ENCODE data around the gene PPP1R9A.
A peak's percentile ranks its signal among the peaks of the same experiment; 100 is the strongest.

The PPP1R9A gene

GRCh38 chr7:94877731-94878670 is 29.4 kb upstream of the PPP1R9A start:
- H3K4me3 ChIP-seq (ENCODE audit: low read depth, low read length): no peak overlapping the region
- H3K36me3 ChIP-seq (replicated peaks): no peaks in the 10 kb centered on the region
- DNase-seq: no peak
- H3K27ac ChIP-seq: no peak overlapping the region
- in situ Hi-C loops (cut with HindIII; ENCODE audit: low pct_ligation_motif_present, low sequenced_read_pairs): no loop called here
- no peaks in the 10 kb centered on the region for H3K27me3 ChIP-seq (replicated peaks)
- TF ChIP-seq CTCF (IDR thresholded peaks at IDR 0.05; ENCODE audit: low read depth, low read length, missing control alignments): no peak

GRCh38 chr7:94882891-94883290 is 24.5 kb upstream of the PPP1R9A start:
- no peak for TF ChIP-seq CTCF (IDR thresholded peaks at IDR 0.05; ENCODE audit: low read depth, low read length, missing control alignments)
- H3K27me3 ChIP-seq (replicated peaks): no peaks in the 10 kb centered on the region
- H3K36me3 ChIP-seq (replicated peaks): no peaks in the 10 kb centered on the region
- H3K27ac ChIP-seq: no peak overlapping the region
- no peak for DNase-seq
- in situ Hi-C loops (cut with HindIII; ENCODE audit: low pct_ligation_motif_present, low sequenced_read_pairs): no loop called here
- H3K4me3 ChIP-seq (ENCODE audit: low read depth, low read length): no peak overlapping the region

GRCh38 chr7:94883616-94884015 is 23.8 kb upstream of the PPP1R9A start:
- H3K27ac ChIP-seq: no peak overlapping the region
- H3K27me3 ChIP-seq (replicated peaks): no peaks in the 10 kb centered on the region
- no peaks in the 10 kb centered on the region for H3K36me3 ChIP-seq (replicated peaks)
- no peak for DNase-seq
- in situ Hi-C loops (cut with HindIII; ENCODE audit: low pct_ligation_motif_present, low sequenced_read_pairs): no loop called here
- H3K4me3 ChIP-seq (ENCODE audit: low read depth, low read length): no peak overlapping the region
- no peak for TF ChIP-seq CTCF (IDR thresholded peaks at IDR 0.05; ENCODE audit: low read depth, low read length, missing control alignments)

- DNase-seq: no peak
- Histone ChIP-seq H3K27ac (no peak overlapping the region), H3K4me3 (ENCODE audit: low read depth, low read length) (no peak overlapping the region), H3K36me3 (replicated peaks) (no peaks in the 10 kb centered on the region), H3K27me3 (replicated peaks) (no peaks in the 10 kb centered on the region)
- in situ Hi-C loops (cut with HindIII; ENCODE audit: low pct_ligation_motif_present, low sequenced_read_pairs): no loop called here
- TF ChIP-seq CTCF (IDR thresholded peaks at IDR 0.05; ENCODE audit: low read depth, low read length, missing control alignments): peak; percentile 55
These were observed 18.8 kb upstream of the PPP1R9A start for GRCh38 chr7:94888551-94888950.

GRCh38 chr7:94888995-94889523 is 18.3 kb upstream of the PPP1R9A start:
- H3K27me3 ChIP-seq (replicated peaks): no peaks in the 10 kb centered on the region
- no peak overlapping the region for H3K4me3 ChIP-seq (ENCODE audit: low read depth, low read length)
- no peaks in the 10 kb centered on the region for H3K36me3 ChIP-seq (replicated peaks)
- no peak overlapping the region for H3K27ac ChIP-seq
- DNase-seq: no peak
- TF ChIP-seq CTCF (IDR thresholded peaks at IDR 0.05; ENCODE audit: low read depth, low read length, missing control alignments): no peak
- in situ Hi-C loops (cut with HindIII; ENCODE audit: low pct_ligation_motif_present, low sequenced_read_pairs): no loop called here

All from brain microvascular endothelial cell (primary cell).